GM12874 (cell line): ENCODE results near the gene OCA2.

Experiments
- CTCF ChIP-seq: IDR thresholded peaks from 2 replicates; pipeline ENCODE4 v1.5.1; 2011; ENCODE audit warnings: low read depth, mild to moderate bottlenecking, control low read depth, low read length, moderate library complexity; ENCODE audit not compliant: insufficient read depth

OCA2 gene

GRCh38 chr15:28003302-28004037 lies 95.6 kb downstream of the OCA2 start:
- no peak for TF ChIP-seq CTCF

- TF ChIP-seq CTCF: no peak
Observed at GRCh38 chr15:28002867-28003266, 96.2 kb downstream of the OCA2 start.

GRCh38 chr15:28002136-28002861 lies 96.8 kb downstream of the OCA2 start:
- no peak for TF ChIP-seq CTCF

- TF ChIP-seq CTCF: no peak
Observed at GRCh38 chr15:28001641-28002040, 97.5 kb downstream of the OCA2 start.

- no peak for TF ChIP-seq CTCF
Observed at GRCh38 chr15:27993996-27994780, 104.9 kb downstream of the OCA2 start.

- no peak for TF ChIP-seq CTCF
Observed at GRCh38 chr15:27993544-27993943, 105.6 kb downstream of the OCA2 start.
